ENCODE data around the gene SEM1. TPM values are rescaled to one million over a fixed set of nuclear protein-coding genes. Genes with fewer than 3 reads are reported as not detected.
"Not testable (repeated sequence)": the region's sequence is repeated elsewhere in the genome, so short reads cannot be mapped to it uniquely, and the experiment has no call there.

The SEM1 gene
- total RNA-seq, 1 experiment from 2014 or later = 34.7 TPM

DNA sequence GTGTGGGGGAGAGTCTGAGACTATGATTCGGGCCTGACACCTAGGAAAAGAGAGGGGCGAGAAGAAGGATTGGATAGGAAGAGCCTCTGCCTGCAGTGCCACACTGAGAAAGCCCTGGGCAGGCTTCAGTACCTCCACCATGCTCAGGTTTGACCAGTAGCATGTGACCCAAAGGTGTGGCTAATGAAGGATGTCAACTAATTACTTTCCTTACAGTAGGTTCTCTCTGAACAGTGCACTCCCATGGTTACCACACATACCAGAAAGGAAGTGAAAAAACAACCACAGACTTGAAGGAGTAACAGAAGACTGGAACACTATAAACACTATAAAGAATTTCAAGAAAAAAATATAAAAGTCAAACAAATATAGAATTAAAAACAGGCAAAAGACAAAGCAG is 46.2 kb downstream of the SEM1 start:
- no peak for DNase-seq (ENCODE audit: low read depth)

DNA sequence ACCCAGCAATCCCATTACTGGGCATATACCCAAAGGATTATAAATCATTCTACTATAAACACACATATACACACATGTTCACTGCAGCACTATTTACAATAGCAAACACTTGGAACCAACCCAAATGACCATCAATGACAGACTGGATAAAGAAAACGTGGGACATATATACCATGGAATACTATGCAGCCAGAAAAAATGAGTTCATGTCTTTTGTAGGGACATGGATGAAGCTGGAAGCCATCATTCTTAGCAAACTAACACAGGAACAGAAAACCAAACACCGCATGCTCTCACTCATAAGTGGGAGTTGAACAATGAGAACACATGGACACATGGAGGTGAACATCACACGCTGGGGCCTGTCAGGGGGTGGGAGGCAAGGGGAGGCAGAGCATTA is 47.5 kb downstream of the SEM1 start:
- DNase-seq (ENCODE audit: low read depth) = not testable (repeated sequence)

DNA sequence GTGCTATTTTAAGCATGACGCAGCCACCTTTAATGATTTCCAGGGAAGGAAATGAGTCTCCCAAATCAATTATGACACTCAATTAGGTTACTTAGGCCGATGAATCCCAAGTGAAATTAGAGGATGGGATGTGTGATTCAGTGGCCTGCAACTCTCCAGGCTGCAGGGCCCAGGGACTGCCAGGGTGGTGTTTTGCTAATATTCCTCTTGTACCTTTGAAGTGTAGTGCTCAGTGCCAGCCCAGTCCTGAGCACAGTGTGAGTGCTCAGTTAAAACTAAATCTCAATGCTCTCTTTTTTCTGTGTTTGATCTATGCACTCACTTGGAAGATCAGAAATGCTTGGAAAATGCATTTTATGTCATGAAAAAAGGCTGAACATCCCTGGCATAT is 51.6 kb downstream of the SEM1 start:
- DNase-seq (ENCODE audit: low read depth) = peak; percentile 8

- DNase-seq (ENCODE audit: low read depth) = peak; percentile 23
Observed at GRCh38 chr7:96657347-96658021, 52.2 kb downstream of the SEM1 start.

DNA sequence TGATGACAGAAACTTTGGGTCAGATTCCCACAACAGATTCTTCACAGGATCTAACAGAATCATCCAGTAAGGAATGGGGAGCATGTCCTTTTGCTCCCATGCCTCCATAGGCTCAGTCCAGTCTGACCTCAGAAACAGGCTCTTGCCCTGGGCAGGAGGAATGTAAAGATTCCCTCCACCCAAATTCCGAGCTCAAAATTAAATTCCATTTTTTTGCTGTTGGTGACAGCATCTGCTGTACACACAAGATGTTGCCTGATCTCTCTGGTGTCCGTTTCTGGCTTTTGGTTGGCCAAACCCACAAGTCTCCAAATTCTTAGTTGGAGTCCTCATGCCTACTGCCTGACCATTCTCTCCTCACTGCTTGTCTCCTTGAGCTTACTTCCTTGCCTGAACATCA is 53.7 kb downstream of the SEM1 start:
- DNase-seq (ENCODE audit: low read depth) = no peak

GRCh38 chr7:96654630-96655188 is 54.9 kb downstream of the SEM1 start:
- DNase-seq (ENCODE audit: low read depth) = no peak

DNA sequence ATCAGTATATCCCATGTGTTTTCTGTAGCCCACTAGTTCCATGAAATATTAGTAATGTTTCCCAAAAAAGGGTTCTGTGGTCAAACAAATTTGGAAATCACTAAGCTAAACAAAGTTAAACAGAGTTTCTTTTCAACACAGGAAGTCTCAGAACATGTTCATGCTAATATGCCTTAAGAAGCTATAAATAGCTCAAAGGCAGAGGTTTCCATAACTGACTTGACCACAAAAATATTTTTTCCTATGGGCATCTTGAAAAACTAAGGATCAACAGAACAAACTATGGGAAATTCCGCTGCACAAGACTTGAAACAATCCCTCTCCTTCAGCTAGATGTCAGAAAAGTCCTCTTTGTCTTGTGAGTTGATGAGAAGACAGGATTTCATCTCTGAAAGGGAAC is 59.7 kb downstream of the SEM1 start:
- DNase-seq (ENCODE audit: low read depth) = no peak

DNA sequence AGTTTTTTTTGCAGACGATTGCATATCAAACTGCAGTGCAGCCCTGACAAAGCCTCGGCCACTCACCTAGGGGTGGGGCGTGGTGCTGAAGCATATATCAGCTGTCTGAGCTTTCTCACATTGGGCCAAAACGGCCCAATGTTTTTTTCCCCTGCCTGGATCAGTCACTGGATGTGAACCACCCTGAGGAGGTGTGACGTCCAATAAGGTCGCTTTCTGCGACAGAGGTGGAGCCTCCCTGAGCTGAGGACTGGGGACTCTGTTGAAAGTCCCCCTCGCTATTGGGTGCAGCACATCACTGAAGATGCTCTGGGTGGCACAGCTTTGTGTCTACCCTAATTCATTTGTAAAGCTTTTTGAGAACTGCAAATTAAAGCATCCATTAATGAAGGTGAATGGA is 60.9 kb downstream of the SEM1 start:
- DNase-seq (ENCODE audit: low read depth) = no peak

GRCh38 chr7:96647733-96648132 is 61.9 kb downstream of the SEM1 start:
- no peak for DNase-seq (ENCODE audit: low read depth)

- DNase-seq (ENCODE audit: low read depth) = no peak
Observed at GRCh38 chr7:96645084-96645483, 64.6 kb downstream of the SEM1 start.

GRCh38 chr7:96643436-96643835 is 66.2 kb downstream of the SEM1 start:
- DNase-seq (ENCODE audit: low read depth) = not testable (repeated sequence)

DNA sequence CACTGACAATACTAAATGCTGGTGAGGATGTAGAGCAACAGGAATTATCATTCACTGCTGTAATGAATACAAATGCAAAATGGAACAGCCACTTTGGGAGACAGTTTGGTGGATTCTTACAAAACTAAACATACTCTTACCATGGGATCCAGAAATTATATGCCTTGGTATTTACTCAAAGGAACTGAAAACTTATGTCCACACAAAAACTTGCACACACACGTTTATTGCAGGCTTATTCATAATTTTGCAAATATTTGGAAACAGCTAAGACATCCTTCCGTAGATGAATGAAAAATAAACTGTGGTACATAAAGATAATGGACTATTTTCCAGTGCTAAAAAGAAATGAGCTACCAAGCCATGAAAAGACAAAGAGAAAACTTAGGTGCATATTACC is 69.6 kb downstream of the SEM1 start:
- no peak for DNase-seq (ENCODE audit: low read depth)
